Panc1 (cell line): ENCODE results near the gene COL23A1. TPM values are rescaled to one million over a fixed set of nuclear protein-coding genes. Genes with fewer than 3 reads are reported as not detected.

ENCODE experiments used
- ATAC-seq: fragments of 200-7000 bp; cut with Tn5 transposase; 2 replicates; pipeline ENCODE4 v1.9.1; 2020; ENCODE audit warnings: mild to moderate bottlenecking, moderate library complexity
- BruUV-seq: library from RNA; stranded (reverse); fragments of 400-500 nt; replicated peaks from 2 replicates; lab custom pipeline; 2021; lab: Mats Ljungman, UMichigan
- CTCF ChIA-PET: fragments of 300-600 bp; sonication (Branson Sonifier 250); formaldehyde crosslinking; loops from one replicate; lab custom pipeline; 2022; ENCODE audit warnings: antibody characterized with exemption; lab: Charles Lee
- POLR2A ChIA-PET: fragments of 300-600 bp; sonication (Branson Sonifier 250); formaldehyde crosslinking; loops from one replicate; lab custom pipeline; 2022; ENCODE audit warnings: antibody characterized with exemption; lab: Charles Lee
- DNase-seq: peaks from one replicate; pipeline ENCODE4 v3.0.0-alpha.2; 2010; ENCODE audit warnings: low read depth, low spot score
- H3K27ac ChIP-seq: 2 replicates; pipeline ENCODE4 v1.5.1; 2011; ENCODE audit warnings: mild to moderate bottlenecking, low read length, inconsistent platforms
- H3K27me3 ChIP-seq: fragments of 200-500 bp; sonication (Bioruptor generic); 2 replicates; pipeline ENCODE4 v1.6.0; 2014; ENCODE audit warnings: low read length, inconsistent platforms; ENCODE audit not compliant: control insufficient read depth, insufficient read depth
- H3K36me3 ChIP-seq: fragments of 200-500 bp; sonication (Bioruptor generic); 2 replicates; pipeline ENCODE4 v1.5.1; 2014; ENCODE audit warnings: inconsistent platforms, mild to moderate bottlenecking, low read length, moderate library complexity; ENCODE audit not compliant: control insufficient read depth, insufficient read depth
- H3K4me1 ChIP-seq: 2 replicates; pipeline ENCODE4 v1.5.1; 2011; ENCODE audit warnings: inconsistent platforms, mild to moderate bottlenecking, low read length, moderate library complexity; ENCODE audit not compliant: control insufficient read depth, insufficient read depth
- H3K4me3 ChIP-seq, 2 experiments: 2 replicates each; pipeline ENCODE4 v1.5.1; 2011 to 2012; ENCODE audit warnings: low read depth in 2 of 2, low read length in 2 of 2, mild to moderate bottlenecking in 2 of 2, inconsistent platforms in 1 of 2, moderate library complexity in 1 of 2
- H3K9me3 ChIP-seq: fragments of 200-500 bp; sonication (Bioruptor generic); 2 replicates; pipeline ENCODE4 v1.5.1; 2014; ENCODE audit warnings: low read depth, mild to moderate bottlenecking, inconsistent platforms, low read length, moderate library complexity; ENCODE audit not compliant: control insufficient read depth, insufficient read depth
- POLR2AphosphoS5 ChIP-seq: IDR thresholded peaks from 2 replicates; pipeline ENCODE4 v1.6.1; 2012; ENCODE audit warnings: mild to moderate bottlenecking, low read depth, low read length, moderate library complexity
- SIN3A ChIP-seq: IDR thresholded peaks from 2 replicates; pipeline ENCODE4 v1.6.1; 2012; ENCODE audit warnings: low read depth, mild to moderate bottlenecking, low read length, moderate library complexity, borderline replicate concordance; ENCODE audit not compliant: insufficient read depth
- TCF7L2 ChIP-seq: IDR thresholded peaks from 2 replicates; pipeline ENCODE4 v1.6.1; 2011; ENCODE audit warnings: mild to moderate bottlenecking, low read depth, low read length, inconsistent platforms
- in situ Hi-C: cut with HindIII; loops from 2 replicates; pipeline ENCODE4 v1.10.0; 2016; ENCODE audit warnings: low sequenced_read_pairs, low pct_unique_long_range_greater_than_20kb
- intact Hi-C: fragments of 100-400 bp; cut with micrococcal nuclease; formaldehyde crosslinking; loops from one replicate; pipeline ENCODE4 v1.10.0; 2022; ENCODE audit not compliant: unreplicated experiment
- total RNA-seq: library from RNA; stranded (reverse); gene quantifications from one replicate; pipeline ENCODE4 v1.2.1, GENCODE V29; 2021; ENCODE audit not compliant: unreplicated experiment
- TF ChIP-seq, protein P1 (sequence below): fragments of 450-650 bp; IDR thresholded peaks from 2 replicates; pipeline ENCODE4 v1.5.1; 2017; ENCODE audit warnings: mild to moderate bottlenecking
- TF ChIP-seq, protein P2 (sequence below), 2 experiments: IDR thresholded peaks; 2 replicates each; pipeline ENCODE4 v1.6.1; 2011 to 2012; ENCODE audit warnings: low read depth in 2 of 2, control low read depth in 1 of 2, low read length in 1 of 2, mild to moderate bottlenecking in 1 of 2, moderate library complexity in 1 of 2; ENCODE audit not compliant: insufficient read depth in 1 of 2

The COL23A1 gene
- total RNA-seq, 1 experiment from 2014 or later, result 0.05 TPM

DNA sequence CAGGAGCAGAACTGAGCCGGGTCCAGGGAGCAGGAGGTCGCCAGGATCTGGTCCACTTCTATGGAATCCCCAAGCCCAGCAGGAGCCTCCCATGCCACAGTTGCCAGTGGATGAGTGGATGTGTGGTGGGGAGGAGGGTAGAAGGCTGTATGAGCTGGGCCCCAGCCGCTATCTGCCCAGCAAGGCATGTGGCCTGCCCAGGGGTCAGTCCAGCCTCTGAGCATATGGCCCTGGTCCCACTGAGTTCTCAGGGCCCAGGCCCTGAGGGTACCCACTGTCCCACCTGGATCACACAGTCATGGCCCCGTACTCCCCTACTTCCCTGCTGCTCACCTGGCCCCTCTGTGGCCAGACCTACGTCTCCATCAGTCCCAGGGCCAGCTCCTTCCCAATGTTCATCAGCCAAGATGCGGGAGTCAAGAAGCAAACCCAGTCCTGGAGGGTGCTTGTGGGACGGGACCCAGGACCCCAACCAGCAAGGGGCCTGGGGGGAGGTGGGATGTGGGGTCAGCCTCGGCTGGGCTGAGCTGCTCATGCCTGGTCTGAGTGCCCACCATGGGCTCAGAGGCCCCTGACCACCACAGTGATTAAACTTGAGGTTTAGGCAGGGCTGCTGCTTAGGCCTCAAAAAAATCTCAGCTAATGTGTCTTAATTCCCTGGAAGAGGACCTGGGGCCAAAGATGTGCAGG, 152.7 kb downstream of the COL23A1 start:
- Histone ChIP-seq H3K27me3 (no peaks in the 10 kb centered on the region), H3K36me3 (no peaks in the 10 kb centered on the region), H3K9me3 (no peaks in the 10 kb centered on the region), H3K4me1 (no peaks in the 10 kb centered on the region), H3K27ac (no peak overlapping the region), H3K4me3 (no peak overlapping the region)
- DNase-seq (no peak), ATAC-seq (no peak)
- in situ Hi-C loops (no loop called here), intact Hi-C loops (no loop called here)
- BruUV-seq, result no TSS peak
- POLR2A ChIA-PET, result no interaction called here
- no peak for TF ChIP-seq TCF7L2
- TF ChIP-seq SIN3A, result no peak
- TF ChIP-seq, protein P1, sequence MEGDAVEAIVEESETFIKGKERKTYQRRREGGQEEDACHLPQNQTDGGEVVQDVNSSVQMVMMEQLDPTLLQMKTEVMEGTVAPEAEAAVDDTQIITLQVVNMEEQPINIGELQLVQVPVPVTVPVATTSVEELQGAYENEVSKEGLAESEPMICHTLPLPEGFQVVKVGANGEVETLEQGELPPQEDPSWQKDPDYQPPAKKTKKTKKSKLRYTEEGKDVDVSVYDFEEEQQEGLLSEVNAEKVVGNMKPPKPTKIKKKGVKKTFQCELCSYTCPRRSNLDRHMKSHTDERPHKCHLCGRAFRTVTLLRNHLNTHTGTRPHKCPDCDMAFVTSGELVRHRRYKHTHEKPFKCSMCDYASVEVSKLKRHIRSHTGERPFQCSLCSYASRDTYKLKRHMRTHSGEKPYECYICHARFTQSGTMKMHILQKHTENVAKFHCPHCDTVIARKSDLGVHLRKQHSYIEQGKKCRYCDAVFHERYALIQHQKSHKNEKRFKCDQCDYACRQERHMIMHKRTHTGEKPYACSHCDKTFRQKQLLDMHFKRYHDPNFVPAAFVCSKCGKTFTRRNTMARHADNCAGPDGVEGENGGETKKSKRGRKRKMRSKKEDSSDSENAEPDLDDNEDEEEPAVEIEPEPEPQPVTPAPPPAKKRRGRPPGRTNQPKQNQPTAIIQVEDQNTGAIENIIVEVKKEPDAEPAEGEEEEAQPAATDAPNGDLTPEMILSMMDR, result no peak
- TF ChIP-seq POLR2AphosphoS5, result no peak
- TF ChIP-seq, protein P2, sequence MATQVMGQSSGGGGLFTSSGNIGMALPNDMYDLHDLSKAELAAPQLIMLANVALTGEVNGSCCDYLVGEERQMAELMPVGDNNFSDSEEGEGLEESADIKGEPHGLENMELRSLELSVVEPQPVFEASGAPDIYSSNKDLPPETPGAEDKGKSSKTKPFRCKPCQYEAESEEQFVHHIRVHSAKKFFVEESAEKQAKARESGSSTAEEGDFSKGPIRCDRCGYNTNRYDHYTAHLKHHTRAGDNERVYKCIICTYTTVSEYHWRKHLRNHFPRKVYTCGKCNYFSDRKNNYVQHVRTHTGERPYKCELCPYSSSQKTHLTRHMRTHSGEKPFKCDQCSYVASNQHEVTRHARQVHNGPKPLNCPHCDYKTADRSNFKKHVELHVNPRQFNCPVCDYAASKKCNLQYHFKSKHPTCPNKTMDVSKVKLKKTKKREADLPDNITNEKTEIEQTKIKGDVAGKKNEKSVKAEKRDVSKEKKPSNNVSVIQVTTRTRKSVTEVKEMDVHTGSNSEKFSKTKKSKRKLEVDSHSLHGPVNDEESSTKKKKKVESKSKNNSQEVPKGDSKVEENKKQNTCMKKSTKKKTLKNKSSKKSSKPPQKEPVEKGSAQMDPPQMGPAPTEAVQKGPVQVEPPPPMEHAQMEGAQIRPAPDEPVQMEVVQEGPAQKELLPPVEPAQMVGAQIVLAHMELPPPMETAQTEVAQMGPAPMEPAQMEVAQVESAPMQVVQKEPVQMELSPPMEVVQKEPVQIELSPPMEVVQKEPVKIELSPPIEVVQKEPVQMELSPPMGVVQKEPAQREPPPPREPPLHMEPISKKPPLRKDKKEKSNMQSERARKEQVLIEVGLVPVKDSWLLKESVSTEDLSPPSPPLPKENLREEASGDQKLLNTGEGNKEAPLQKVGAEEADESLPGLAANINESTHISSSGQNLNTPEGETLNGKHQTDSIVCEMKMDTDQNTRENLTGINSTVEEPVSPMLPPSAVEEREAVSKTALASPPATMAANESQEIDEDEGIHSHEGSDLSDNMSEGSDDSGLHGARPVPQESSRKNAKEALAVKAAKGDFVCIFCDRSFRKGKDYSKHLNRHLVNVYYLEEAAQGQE (IDR thresholded peaks at IDR 0.05; ENCODE audit: insufficient read depth in 1 of 2, low read depth in 2 of 2, low read length in 1 of 2), result no peak
- CTCF ChIA-PET, result no interaction called here

DNA sequence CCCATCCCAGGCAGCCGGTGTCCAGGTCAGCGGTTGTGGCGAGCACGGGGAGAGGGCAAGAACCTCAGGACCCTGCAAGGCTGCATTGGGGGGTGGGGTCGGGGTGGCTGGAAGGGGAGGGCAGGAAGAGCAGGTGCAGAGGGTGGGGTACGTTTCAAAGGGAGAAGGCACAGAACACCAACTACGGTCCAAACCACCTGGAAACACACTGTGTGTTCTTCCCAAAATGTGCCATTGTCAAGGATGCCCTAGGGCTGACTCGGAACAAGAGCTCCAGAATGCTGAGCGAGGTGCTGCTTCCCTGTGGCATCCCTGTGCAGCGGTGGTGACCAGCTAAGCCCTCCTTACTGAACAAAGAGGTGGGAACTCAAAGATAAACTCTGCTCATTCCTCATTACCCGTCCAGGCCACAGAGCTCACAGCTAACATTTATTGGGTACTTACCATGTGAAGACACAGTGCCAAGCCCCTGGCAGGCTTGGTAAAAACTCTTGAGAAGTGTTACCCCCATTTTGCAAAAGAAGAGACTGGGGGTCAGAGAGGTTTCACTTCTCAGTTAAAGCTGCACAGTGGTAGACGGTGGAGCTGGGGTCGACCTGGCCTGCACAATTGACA, 153.8 kb downstream of the COL23A1 start:
- intact Hi-C loops, result no loop called here
- Histone ChIP-seq H3K9me3 (no peaks in the 10 kb centered on the region), H3K27ac (no peak overlapping the region), H3K36me3 (no peaks in the 10 kb centered on the region), H3K4me1 (no peaks in the 10 kb centered on the region), H3K27me3 (no peaks in the 10 kb centered on the region), H3K4me3 (no peak overlapping the region)
- ATAC-seq (no peak), DNase-seq (no peak)
- ChIA-PET CTCF (no interaction called here), POLR2A (no interaction called here)
- no TSS peak for BruUV-seq
- in situ Hi-C loops, result no loop called here
- no peak for TF ChIP-seq SIN3A
- no peak for TF ChIP-seq TCF7L2
- no peak for TF ChIP-seq POLR2AphosphoS5
